Bronchial epithelial cell (primary cell): ENCODE data around the gene CXCL16. TPM values are rescaled to one million over a fixed set of nuclear protein-coding genes. Genes with fewer than 3 reads are reported as not detected.

Experiments used
- DNase-seq: peaks from one replicate; pipeline ENCODE4 v3.0.0-alpha.2; 2010; ENCODE audit warnings: low read depth
- FAIRE-seq: peaks from 2 replicates; lab custom pipeline; 2011; peaks lifted over from hg19 to GRCh38; lab: Jason Lieb, UNC
- H3K27me3 ChIP-seq: 2 replicates; pipeline ENCODE4 v1.5.1; 2011; ENCODE audit warnings: low read length; ENCODE audit not compliant: control insufficient read depth, insufficient read depth
- H3K36me3 ChIP-seq: 2 replicates; pipeline ENCODE4 v1.5.1; 2011; ENCODE audit warnings: low read length; ENCODE audit not compliant: control insufficient read depth, insufficient read depth
- H3K4me3 ChIP-seq: 2 replicates; pipeline ENCODE4 v1.5.1; 2011; ENCODE audit warnings: mild to moderate bottlenecking, low read depth, low read length, control low read depth
- CTCF ChIP-seq: IDR thresholded peaks from 2 replicates; pipeline ENCODE4 v1.5.1; 2011; ENCODE audit warnings: mild to moderate bottlenecking, moderate library complexity, low read length, control low read depth, inconsistent platforms; ENCODE audit not compliant: insufficient read depth, severe bottlenecking
- total RNA-seq: library from RNA; depleted of rRNA; stranded (reverse); fragments of >200 nt; gene quantifications from 2 replicates; pipeline ENCODE4 v1.2.1, GENCODE V29; 2014

Gene CXCL16
- total RNA-seq, 1 donor from 2014 or later, result 9.2 TPM

GRCh38 chr17:4771519-4772234 lies 31.9 kb upstream of the CXCL16 start, which contains the start of gene TM4SF5:
TM4SF5 (plus strand) TSS chr17:4771886; CDS start chr17:4771923, 37 bp downstream.
- TF ChIP-seq CTCF, result no peak
- no peak for DNase-seq
- Histone ChIP-seq H3K27me3 (peaks cover 2% of the 10 kb centered on the region), H3K4me3 (no peak within 1 kb of the TSS), H3K36me3 (no peaks in the 10 kb centered on the region)
- no peak for FAIRE-seq

- peaks cover 2% of the 10 kb centered on the region for H3K27me3 ChIP-seq
- H3K4me3 ChIP-seq, result no peak overlapping the region
- FAIRE-seq (no peak), DNase-seq (peak; percentile 55)
- no peak for TF ChIP-seq CTCF
- no peaks in the 10 kb centered on the region for H3K36me3 ChIP-seq
Observed at GRCh38 chr17:4769628-4770027, 29.9 kb upstream of the CXCL16 start.

GRCh38 chr17:4768298-4768697 lies 28.6 kb upstream of the CXCL16 start:
- Histone ChIP-seq H3K36me3 (no peaks in the 10 kb centered on the region), H3K27me3 (no peaks in the 10 kb centered on the region), H3K4me3 (no peak overlapping the region)
- DNase-seq (no peak), FAIRE-seq (no peak)
- no peak for TF ChIP-seq CTCF

GRCh38 chr17:4766723-4767122 lies 27.0 kb upstream of the CXCL16 start:
- DNase-seq (no peak), FAIRE-seq (no peak)
- Histone ChIP-seq H3K4me3 (no peak overlapping the region), H3K27me3 (no peaks in the 10 kb centered on the region), H3K36me3 (no peaks in the 10 kb centered on the region)
- no peak for TF ChIP-seq CTCF

GRCh38 chr17:4766201-4766600 lies 26.5 kb upstream of the CXCL16 start:
- Histone ChIP-seq H3K27me3 (no peaks in the 10 kb centered on the region), H3K4me3 (no peak overlapping the region), H3K36me3 (no peaks in the 10 kb centered on the region)
- TF ChIP-seq CTCF, result no peak
- DNase-seq, result no peak
- FAIRE-seq, result no peak

- FAIRE-seq (no peak), DNase-seq (no peak)
- Histone ChIP-seq H3K4me3 (no peak overlapping the region), H3K36me3 (no peaks in the 10 kb centered on the region), H3K27me3 (no peaks in the 10 kb centered on the region)
- TF ChIP-seq CTCF, result no peak
Observed at GRCh38 chr17:4764595-4764994, 24.9 kb upstream of the CXCL16 start.
